NB4 (cell line): ENCODE measurements around the gene CAMKMT.

Experiments
- CTCF ChIP-seq: IDR thresholded peaks from one replicate; pipeline ENCODE4 v1.5.1; 2012; ENCODE audit warnings: low read depth, low read length
- POLR2A ChIP-seq: IDR thresholded peaks from 2 replicates; pipeline ENCODE4 v1.6.1; 2011; ENCODE audit warnings: mild to moderate bottlenecking; ENCODE audit not compliant: insufficient read length; ENCODE audit errors: extremely low read depth

GRCh38 chr2:44723921-44724320 lies 362.2 kb downstream of the CAMKMT start:
- TF ChIP-seq CTCF (no peak), POLR2A (no peak)
